ENCODE measurements around the gene BTF3L4.

BTF3L4 gene

GRCh38 chr1:52127181-52128180 is 71.4 kb downstream of the BTF3L4 start:
- DNase-seq = peak in 1 of 2 donors; percentile 43

- peak; percentile 11 to 28 for DNase-seq
Measured at GRCh38 chr1:52139817-52140540, 83.9 kb downstream of the BTF3L4 start.

Data from CD4-positive, alpha-beta T cell treated with Interleukin-1 beta for 1 hour (primary cell).